Body of pancreas (tissue), 4 donors: ENCODE measurements around the gene ZMAT2. TPM values are rescaled to one million over a fixed set of nuclear protein-coding genes. Genes with fewer than 3 reads are reported as not detected.
A peak's percentile ranks its signal among the peaks of the same experiment; 100 is the strongest.
"Not testable (repeated sequence)": the region's sequence is repeated elsewhere in the genome, so short reads cannot be mapped to it uniquely, and the experiment has no call there.

Experiments
- ATAC-seq: fragments of 150-250 bp; one replicate; pipeline ENCODE4 v1.9.1; 2016
- DNase-seq, 4 donors: peaks; one replicate each; pipeline ENCODE4 v3.0.0-alpha.2; 2019
- H3K27ac ChIP-seq, 4 donors: fragments of 200-600 bp; sonication (generic); 1 replicate in 3 of 4; 2 replicates in 1 of 4; pipeline versions ENCODE4 v1.5.1 to v1.6.1; 2016 to 2019; ENCODE audit warnings: mild to moderate bottlenecking in 1 of 4, mixed read lengths in 1 of 4, moderate library complexity in 1 of 4
- H3K27me3 ChIP-seq, 2 donors: fragments of 200-600 bp; sonication (generic); one replicate each; pipeline ENCODE4 v1.6.0; 2016; ENCODE audit warnings: mild to moderate bottlenecking in 1 of 2
- H3K36me3 ChIP-seq, 2 donors: fragments of 200-600 bp; sonication (generic); replicated peaks in 1 of 2; 2 replicates each; pipeline ENCODE4 v1.5.1; 2016; ENCODE audit warnings: low read depth in 2 of 2; ENCODE audit not compliant: insufficient read depth in 1 of 2
- H3K4me1 ChIP-seq: fragments of 200-600 bp; sonication (generic); one replicate; pipeline ENCODE4 v1.6.0; 2016
- H3K4me3 ChIP-seq, 2 donors: fragments of 200-600 bp; sonication (generic); 1 replicate in 1 of 2; 2 replicates in 1 of 2; pipeline ENCODE4 v1.5.1; 2016 to 2019
- H3K9me3 ChIP-seq, 3 donors: fragments of 200-600 bp; sonication (generic); 1 replicate in 2 of 3; 2 replicates in 1 of 3; pipeline ENCODE4 v1.5.1; 2016
- POLR2A ChIP-seq, 3 donors: fragments of 450-650 bp; IDR thresholded peaks; one replicate each; pipeline ENCODE4 v1.6.1; 2016; ENCODE audit warnings: antibody characterized with exemption in 3 of 3, mild to moderate bottlenecking in 2 of 3
- WGBS, 2 donors: methylation state at CpG; one replicate each; pipeline ENCODE4 v1.1.5; 2017; 5-methylcytosine and 5-hydroxymethylcytosine counted together
- intact Hi-C: fragments of 100-400 bp; cut with DNase I; formaldehyde crosslinking; loops from one replicate; pipeline ENCODE4 v1.15.1; 2023
- total RNA-seq, 2 donors: library from RNA; depleted of rRNA; stranded (reverse); fragments of >200 nt; gene quantifications; one replicate each; pipeline ENCODE4 v1.1.0, GENCODE V29; 2016
- TF ChIP-seq, protein P1 (sequence below), 7 experiments: fragments of 450-650 bp in 4 of 7; fragments of 200-600 bp in 3 of 7; sonication (generic) in 3 of 7; IDR thresholded peaks; one replicate each; pipeline ENCODE4 v1.5.1; 2016 to 2019; ENCODE audit warnings: antibody characterized with exemption in 7 of 7

The ZMAT2 gene
- total RNA-seq, 2 donors from 2014 or later: 16.1 to 27.0 TPM

- no peaks in the 10 kb centered on the region for H3K36me3 ChIP-seq
- TF ChIP-seq, protein P1, sequence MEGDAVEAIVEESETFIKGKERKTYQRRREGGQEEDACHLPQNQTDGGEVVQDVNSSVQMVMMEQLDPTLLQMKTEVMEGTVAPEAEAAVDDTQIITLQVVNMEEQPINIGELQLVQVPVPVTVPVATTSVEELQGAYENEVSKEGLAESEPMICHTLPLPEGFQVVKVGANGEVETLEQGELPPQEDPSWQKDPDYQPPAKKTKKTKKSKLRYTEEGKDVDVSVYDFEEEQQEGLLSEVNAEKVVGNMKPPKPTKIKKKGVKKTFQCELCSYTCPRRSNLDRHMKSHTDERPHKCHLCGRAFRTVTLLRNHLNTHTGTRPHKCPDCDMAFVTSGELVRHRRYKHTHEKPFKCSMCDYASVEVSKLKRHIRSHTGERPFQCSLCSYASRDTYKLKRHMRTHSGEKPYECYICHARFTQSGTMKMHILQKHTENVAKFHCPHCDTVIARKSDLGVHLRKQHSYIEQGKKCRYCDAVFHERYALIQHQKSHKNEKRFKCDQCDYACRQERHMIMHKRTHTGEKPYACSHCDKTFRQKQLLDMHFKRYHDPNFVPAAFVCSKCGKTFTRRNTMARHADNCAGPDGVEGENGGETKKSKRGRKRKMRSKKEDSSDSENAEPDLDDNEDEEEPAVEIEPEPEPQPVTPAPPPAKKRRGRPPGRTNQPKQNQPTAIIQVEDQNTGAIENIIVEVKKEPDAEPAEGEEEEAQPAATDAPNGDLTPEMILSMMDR (IDR thresholded peaks at IDR 0.05): no peak
- TF ChIP-seq POLR2A (IDR thresholded peaks at IDR 0.05): no peak
- H3K4me3 ChIP-seq: no peak overlapping the region
- no peaks in the 10 kb centered on the region for H3K9me3 ChIP-seq
- no peaks in the 10 kb centered on the region for H3K4me1 ChIP-seq
- ATAC-seq (no peak), DNase-seq (no peak)
- 38 to 51% methylated on average over 7 of the region's 7 CpGs for WGBS, 2 donors
- no peaks in the 10 kb centered on the region for H3K27me3 ChIP-seq
- H3K27ac ChIP-seq: peak overlapping the region; percentile 2 to 68 (median 54)
- intact Hi-C loops: no loop called here
Observed at GRCh38 chr5:140718266-140718592, 18.0 kb downstream of the ZMAT2 start.

DNA sequence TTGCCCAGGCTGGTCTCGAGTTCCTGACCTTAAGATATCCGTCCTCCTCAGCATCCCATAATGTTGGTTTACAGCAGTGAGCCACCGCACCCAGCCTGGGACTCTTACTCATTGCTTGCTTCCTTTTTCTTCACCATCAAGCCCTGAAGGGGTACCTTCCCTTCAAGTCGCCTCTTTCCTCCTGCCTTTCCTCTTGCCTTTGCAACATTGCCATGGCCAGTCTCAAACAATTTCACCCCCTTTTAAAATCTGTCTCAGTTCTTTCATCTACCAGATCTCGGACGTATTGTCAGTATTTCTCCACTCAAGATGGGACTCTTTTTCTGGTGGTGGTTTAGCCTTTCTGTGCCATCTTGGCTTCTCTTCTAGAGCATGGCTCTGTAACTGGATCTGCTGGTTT, 20.5 kb downstream of the ZMAT2 start:
- intact Hi-C loops: loop anchor here (10.0 kb wide), 1 partner anchor 346 kb away; no protein-coding TSS in a partner anchor
- DNase-seq, H3K4me1 ChIP-seq, H3K9me3 ChIP-seq, H3K36me3 ChIP-seq, H3K27me3 ChIP-seq, ATAC-seq, H3K27ac ChIP-seq, H3K4me3 ChIP-seq: not testable (repeated sequence)
- WGBS, 2 donors: 43 to 54% methylated on average over 6 of the region's 6 CpGs

GRCh38 chr5:140721395-140721794, 21.1 kb downstream of the ZMAT2 start:
- not testable (repeated sequence) for H3K27ac ChIP-seq, DNase-seq, H3K9me3 ChIP-seq, H3K36me3 ChIP-seq, H3K4me3 ChIP-seq, ATAC-seq, H3K27me3 ChIP-seq, H3K4me1 ChIP-seq
- intact Hi-C loops: loop anchor here (10.0 kb wide), 1 partner anchor 347 kb away; no protein-coding TSS in a partner anchor
- 46 to 68% methylated on average over 5 of the region's 5 CpGs for WGBS, 2 donors

- TF ChIP-seq POLR2A (IDR thresholded peaks at IDR 0.05): no peak
- TF ChIP-seq, protein P1 (IDR thresholded peaks at IDR 0.05): no peak
- DNase-seq (peak; percentile 81 to 88 (median 82)), ATAC-seq (peak; percentile 97)
- intact Hi-C loops: loop anchor here (10.0 kb wide), 1 partner anchor 351 kb away; no protein-coding TSS in a partner anchor
- Histone ChIP-seq H3K4me3 (no peak overlapping the region), H3K4me1 (no peaks in the 10 kb centered on the region), H3K27ac (no peak overlapping the region), H3K27me3 (no peaks in the 10 kb centered on the region), H3K36me3 (no peaks in the 10 kb centered on the region), H3K9me3 (no peaks in the 10 kb centered on the region)
- 4 to 7% methylated on average over 18 to 23 of the region's 23 CpGs for WGBS, 2 donors
Observed at GRCh38 chr5:140725799-140726471, 25.7 kb downstream of the ZMAT2 start.

- Histone ChIP-seq H3K4me1 (no peaks in the 10 kb centered on the region), H3K9me3 (no peaks in the 10 kb centered on the region), H3K4me3 (no peak overlapping the region), H3K36me3 (no peaks in the 10 kb centered on the region), H3K27ac (no peak overlapping the region), H3K27me3 (no peaks in the 10 kb centered on the region)
- DNase-seq: no peak
- TF ChIP-seq, protein P1 (IDR thresholded peaks at IDR 0.05): no peak
- no peak for TF ChIP-seq POLR2A (IDR thresholded peaks at IDR 0.05)
- intact Hi-C loops: no loop called here
- ATAC-seq: no peak
- 41 to 43% methylated on average over 4 of the region's 4 CpGs for WGBS, 2 donors
Observed at GRCh38 chr5:140733098-140733497, 32.9 kb downstream of the ZMAT2 start.

DNA sequence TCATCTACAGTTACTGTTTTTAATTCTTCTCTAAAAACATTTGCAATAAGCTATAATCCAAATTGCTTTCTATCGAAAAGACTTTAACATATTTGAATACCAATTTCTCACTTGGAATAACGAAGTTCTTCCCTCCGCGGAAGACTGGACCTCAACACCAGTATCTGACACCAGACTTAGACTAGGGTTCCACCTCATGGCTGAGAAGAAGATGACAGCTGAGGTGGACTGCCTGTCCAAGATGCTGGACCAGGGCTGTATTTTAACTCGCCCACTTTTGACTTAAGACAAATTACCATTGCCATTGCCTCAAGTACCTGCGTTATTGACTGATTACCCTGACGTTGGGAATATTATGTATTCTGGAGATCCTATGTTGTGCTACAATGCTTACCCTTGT, 34.1 kb downstream of the ZMAT2 start:
- ATAC-seq (no peak), DNase-seq (peak in 1 of 4 donors; percentile 44)
- H3K36me3 ChIP-seq: no peaks in the 10 kb centered on the region
- TF ChIP-seq POLR2A (IDR thresholded peaks at IDR 0.05): no peak
- TF ChIP-seq, protein P1 (IDR thresholded peaks at IDR 0.05): peak in 6 of 7 experiments; percentile 6 to 52 (median 36)
- H3K4me1 ChIP-seq: no peaks in the 10 kb centered on the region
- H3K27me3 ChIP-seq: no peaks in the 10 kb centered on the region
- H3K4me3 ChIP-seq: no peak overlapping the region
- H3K27ac ChIP-seq: no peak overlapping the region
- 41 to 44% methylated on average over 7 of the region's 7 CpGs for WGBS, 2 donors
- intact Hi-C loops: no loop called here
- H3K9me3 ChIP-seq: no peaks in the 10 kb centered on the region
